ENCODE data around the gene INTU.

Gene INTU

GRCh38 chr4:127731406-127731805, 98.6 kb downstream of the INTU start:
- DNase-seq (ENCODE audit: low spot score), result no peak
- in situ Hi-C loops (cut with MboI; ENCODE audit: low pct_unique_long_range_greater_than_20kb, low sequenced_read_pairs, unreplicated experiment), result no loop called here
- TF ChIP-seq CTCF (IDR thresholded peaks at IDR 0.05; ENCODE audit: extremely low read depth, insufficient read depth, missing control alignments), result no peak

- in situ Hi-C loops (cut with MboI; ENCODE audit: low pct_unique_long_range_greater_than_20kb, low sequenced_read_pairs, unreplicated experiment), result no loop called here
- DNase-seq (ENCODE audit: low spot score), result peak; percentile 77
These were observed 100.0 kb downstream of the INTU start for GRCh38 chr4:127732623-127733328.

GRCh38 chr4:127734976-127735375, 102.2 kb downstream of the INTU start:
- DNase-seq (ENCODE audit: low spot score), result no peak
- TF ChIP-seq CTCF (IDR thresholded peaks at IDR 0.05; ENCODE audit: extremely low read depth, insufficient read depth, missing control alignments), result no peak
- in situ Hi-C loops (cut with MboI; ENCODE audit: low pct_unique_long_range_greater_than_20kb, low sequenced_read_pairs, unreplicated experiment), result no loop called here

More at GRCh38 chr4:127732623-127733328, 100.0 kb downstream of the INTU start:
- peak; percentile 55 for TF ChIP-seq CTCF (IDR thresholded peaks at IDR 0.05; ENCODE audit: extremely low read depth, insufficient read depth, missing control alignments)

GRCh38 chr4:127737295-127737694, 104.5 kb downstream of the INTU start:
- DNase-seq (ENCODE audit: low spot score), result no peak
- TF ChIP-seq CTCF (IDR thresholded peaks at IDR 0.05; ENCODE audit: extremely low read depth, insufficient read depth, missing control alignments), result no peak
- in situ Hi-C loops (cut with MboI; ENCODE audit: low pct_unique_long_range_greater_than_20kb, low sequenced_read_pairs, unreplicated experiment), result no loop called here

GRCh38 chr4:127741247-127741646, 108.5 kb downstream of the INTU start:
- no peak for DNase-seq (ENCODE audit: low spot score)
- TF ChIP-seq CTCF (IDR thresholded peaks at IDR 0.05; ENCODE audit: extremely low read depth, insufficient read depth, missing control alignments), result no peak
- in situ Hi-C loops (cut with MboI; ENCODE audit: low pct_unique_long_range_greater_than_20kb, low sequenced_read_pairs, unreplicated experiment), result no loop called here

GRCh38 chr4:127747883-127748282, 115.1 kb downstream of the INTU start:
- no peak for TF ChIP-seq CTCF (IDR thresholded peaks at IDR 0.05; ENCODE audit: extremely low read depth, insufficient read depth, missing control alignments)
- no peak for DNase-seq (ENCODE audit: low spot score)
- in situ Hi-C loops (cut with MboI; ENCODE audit: low pct_unique_long_range_greater_than_20kb, low sequenced_read_pairs, unreplicated experiment), result no loop called here

All from GM13977 (cell line).